Mesendoderm (in vitro differentiated cells): ENCODE results near the gene PDGFD.

Source experiments
- DNase-seq: peaks from one replicate; pipeline ENCODE4 v3.0.0; 2013
- H2AK5ac ChIP-seq: 2 replicates; pipeline ENCODE4 v1.6.1; 2013; ENCODE audit warnings: low read length, inconsistent platforms
- H2BK120ac ChIP-seq: 2 replicates; pipeline ENCODE4 v1.6.1; 2013; ENCODE audit warnings: low read depth, mild to moderate bottlenecking, low read length, moderate library complexity, mixed read lengths
- H2BK15ac ChIP-seq: replicated peaks from 2 replicates; pipeline ENCODE4 v1.6.1; 2013; ENCODE audit warnings: low read depth, mild to moderate bottlenecking, moderate library complexity
- H2BK5ac ChIP-seq: 2 replicates; pipeline ENCODE4 v1.6.1; 2013; ENCODE audit warnings: low read length, inconsistent platforms
- H3K18ac ChIP-seq: 2 replicates; pipeline ENCODE4 v1.6.1; 2013; ENCODE audit warnings: mild to moderate bottlenecking, low read length, mixed read lengths
- H3K23ac ChIP-seq: one replicate; pipeline ENCODE4 v1.6.1; 2013; ENCODE audit warnings: low read length
- H3K27ac ChIP-seq: 2 replicates; pipeline ENCODE4 v1.5.1; 2013; ENCODE audit warnings: low read depth, mild to moderate bottlenecking, inconsistent platforms, low read length, moderate library complexity
- H3K27me3 ChIP-seq: 2 replicates; pipeline ENCODE4 v1.6.1; 2013; ENCODE audit warnings: low read length, control low read depth, mild to moderate bottlenecking, inconsistent platforms; ENCODE audit not compliant: insufficient read depth, poor library complexity
- H3K36me3 ChIP-seq: 2 replicates; pipeline ENCODE4 v1.6.1; 2013; ENCODE audit warnings: low read length, inconsistent platforms; ENCODE audit not compliant: control insufficient read depth, insufficient read depth
- H3K4ac ChIP-seq: one replicate; pipeline ENCODE4 v1.6.1; 2013; ENCODE audit warnings: low read depth, mild to moderate bottlenecking, low read length, moderate library complexity
- H3K4me1 ChIP-seq: 2 replicates; pipeline ENCODE4 v1.6.1; 2013; ENCODE audit warnings: low read depth, low read length, inconsistent platforms; ENCODE audit not compliant: control insufficient read depth
- H3K4me2 ChIP-seq: 2 replicates; pipeline ENCODE4 v1.6.1; 2013; ENCODE audit warnings: low read length
- H3K4me3 ChIP-seq: 2 replicates; pipeline ENCODE4 v1.5.1; 2013; ENCODE audit warnings: mild to moderate bottlenecking, low read length
- H3K56ac ChIP-seq: one replicate; pipeline ENCODE4 v1.6.1; 2013; ENCODE audit warnings: low read length
- H3K79me1 ChIP-seq: 2 replicates; pipeline ENCODE4 v1.6.1; 2013; ENCODE audit warnings: low read length, inconsistent platforms
- H3K79me2 ChIP-seq: 2 replicates; pipeline ENCODE4 v1.6.1; 2013; ENCODE audit warnings: mild to moderate bottlenecking, low read length; ENCODE audit not compliant: control insufficient read depth, insufficient read depth
- H3K9ac ChIP-seq: 2 replicates; pipeline ENCODE4 v1.6.1; 2013; ENCODE audit warnings: low read length, inconsistent platforms
- H4K5ac ChIP-seq: one replicate; pipeline ENCODE4 v1.6.1; 2013; ENCODE audit warnings: low read length
- H4K8ac ChIP-seq: one replicate; pipeline ENCODE4 v1.6.1; 2013; ENCODE audit warnings: low read depth, mild to moderate bottlenecking, control low read depth, low read length, moderate library complexity
- WGBS: extraction: QIAGEN DNeasy Blood & Tissue Kit; methylation state at CpG from one replicate; pipeline ENCODE4 v1.1.7; 2013; ENCODE audit warnings: low lambda C conversion rate, missing lambda C conversion rate; ENCODE audit not compliant: insufficient coverage; ENCODE audit errors: extremely low coverage; 5-methylcytosine and 5-hydroxymethylcytosine counted together

Gene PDGFD

DNA sequence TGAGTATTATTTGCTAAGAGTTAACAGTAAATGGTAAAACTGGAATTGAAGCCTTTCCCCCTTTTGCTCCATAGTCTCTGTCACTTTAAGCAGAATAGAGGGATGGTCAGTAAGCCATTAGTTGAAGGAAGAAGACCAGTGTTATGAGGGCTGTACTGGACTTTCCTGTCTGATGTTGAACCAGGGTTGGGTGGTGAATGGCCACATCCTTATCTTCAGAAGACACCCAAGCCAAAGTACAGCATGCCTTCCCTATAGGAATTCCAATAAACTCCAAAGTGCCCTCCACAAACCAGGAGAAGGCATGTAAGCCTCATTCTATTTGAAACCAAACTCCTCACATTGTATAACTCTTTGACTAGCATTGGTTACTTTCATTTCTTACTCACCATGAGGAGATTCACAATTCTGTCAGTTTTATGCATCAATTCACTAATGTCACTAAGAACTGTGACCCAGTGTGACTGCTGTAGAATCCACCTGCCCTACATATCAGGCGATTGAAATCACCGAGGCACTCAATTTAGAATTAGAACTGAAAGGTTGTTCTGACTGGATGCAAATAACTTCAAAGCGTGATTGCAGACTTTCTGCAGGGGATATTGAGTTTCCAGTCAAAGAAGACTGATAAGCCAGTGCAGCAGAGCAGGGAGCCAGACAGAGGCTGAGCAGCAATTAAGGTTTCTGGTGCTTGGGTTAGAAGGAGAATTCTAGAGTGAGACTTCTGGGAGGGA lies 234.6 kb downstream of the PDGFD start:
- Histone ChIP-seq H3K4me1 (no peaks in the 10 kb centered on the region), H3K18ac (no peak overlapping the region), H3K27ac (no peak overlapping the region), H3K79me2 (no peaks in the 10 kb centered on the region), H4K5ac (no peak overlapping the region), H2BK120ac (no peak overlapping the region), H2BK15ac (no peak overlapping the region), H2AK5ac (no peak overlapping the region), H3K9ac (no peak overlapping the region), H3K4me2 (no peak overlapping the region), H3K23ac (no peak overlapping the region), H3K27me3 (no peaks in the 10 kb centered on the region), H2BK5ac (no peak overlapping the region), H3K4me3 (no peak overlapping the region), H3K56ac (no peak overlapping the region), H3K79me1 (no peaks in the 10 kb centered on the region), H3K36me3 (no peaks in the 10 kb centered on the region), H3K4ac (no peak overlapping the region), H4K8ac (no peak overlapping the region)
- WGBS: no CpG with 5 or more reads among the region's 3 CpGs
- DNase-seq: no peak

DNA sequence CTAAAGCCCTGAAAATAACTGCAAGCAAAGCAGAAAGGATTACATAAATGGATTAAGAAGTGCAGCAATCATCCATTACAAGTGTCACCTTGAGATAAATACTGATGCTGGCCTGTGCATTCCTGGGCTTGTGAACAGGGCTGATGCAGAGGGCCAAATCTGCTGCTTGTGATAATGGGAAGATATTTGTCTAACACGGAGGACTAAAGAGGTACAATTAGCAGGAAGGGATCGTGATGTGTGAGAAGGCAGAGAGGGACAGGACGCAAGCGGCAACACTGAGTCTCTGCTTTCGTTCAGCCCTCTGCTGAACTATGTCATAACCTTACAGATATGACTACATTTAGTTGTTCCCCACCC lies 235.2 kb downstream of the PDGFD start:
- Histone ChIP-seq H3K4me3 (no peak overlapping the region), H3K9ac (no peak overlapping the region), H2AK5ac (no peak overlapping the region), H2BK120ac (no peak overlapping the region), H4K5ac (no peak overlapping the region), H3K4me2 (no peak overlapping the region), H3K56ac (no peak overlapping the region), H3K4me1 (no peaks in the 10 kb centered on the region), H2BK5ac (no peak overlapping the region), H3K18ac (no peak overlapping the region), H3K4ac (no peak overlapping the region), H3K36me3 (no peaks in the 10 kb centered on the region), H3K79me2 (no peaks in the 10 kb centered on the region), H3K79me1 (no peaks in the 10 kb centered on the region), H3K27ac (no peak overlapping the region), H2BK15ac (no peak overlapping the region), H3K27me3 (no peaks in the 10 kb centered on the region), H3K23ac (no peak overlapping the region), H4K8ac (no peak overlapping the region)
- peak; percentile 19 for DNase-seq
- no CpG with 5 or more reads among the region's 5 CpGs for WGBS

DNA sequence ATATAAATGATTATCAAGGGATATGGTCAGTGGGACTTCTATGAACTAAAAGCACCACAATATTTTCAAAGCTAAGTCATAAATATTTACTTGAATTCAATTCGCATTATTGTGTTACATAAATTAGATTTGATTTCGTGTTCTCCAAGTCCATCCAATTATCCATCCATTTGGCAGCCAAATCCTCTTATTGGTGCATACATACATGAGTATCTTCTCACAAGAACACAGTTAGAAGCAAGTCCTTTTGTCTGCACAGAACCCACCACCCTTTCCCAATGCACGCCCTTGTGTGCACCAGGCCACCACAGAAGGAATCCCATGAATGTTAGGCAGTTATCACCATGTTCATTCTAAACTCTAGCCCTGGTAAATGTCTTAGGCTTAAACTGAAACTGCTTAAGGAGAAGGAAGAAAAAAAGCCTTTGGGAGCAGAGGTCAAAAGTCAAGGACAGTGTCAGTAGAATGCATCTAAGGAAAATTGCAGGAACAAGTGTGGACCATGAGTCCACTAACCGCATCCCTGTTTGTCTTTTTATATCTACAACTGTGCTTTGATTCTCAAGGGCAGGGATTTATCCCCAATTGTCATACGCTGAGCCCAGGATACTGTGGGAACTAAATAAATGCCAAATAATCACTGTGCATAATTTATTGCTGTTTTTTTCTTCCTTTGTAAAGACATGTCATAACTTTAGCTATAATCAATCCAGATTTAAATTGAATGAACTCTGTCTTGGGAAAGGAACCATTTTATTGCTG lies 235.7 kb downstream of the PDGFD start:
- peak; percentile 51 for DNase-seq
- Histone ChIP-seq H3K36me3 (no peaks in the 10 kb centered on the region), H2AK5ac (no peak overlapping the region), H3K79me1 (no peaks in the 10 kb centered on the region), H2BK120ac (no peak overlapping the region), H3K27ac (no peak overlapping the region), H3K56ac (no peak overlapping the region), H3K4me2 (no peak overlapping the region), H3K4ac (no peak overlapping the region), H3K23ac (no peak overlapping the region), H2BK15ac (no peak overlapping the region), H3K27me3 (no peaks in the 10 kb centered on the region), H4K8ac (no peak overlapping the region), H4K5ac (no peak overlapping the region), H3K18ac (no peak overlapping the region), H3K4me1 (no peaks in the 10 kb centered on the region), H2BK5ac (no peak overlapping the region), H3K4me3 (no peak overlapping the region), H3K79me2 (no peaks in the 10 kb centered on the region), H3K9ac (no peak overlapping the region)
- no CpG with 5 or more reads among the region's 5 CpGs for WGBS

DNA sequence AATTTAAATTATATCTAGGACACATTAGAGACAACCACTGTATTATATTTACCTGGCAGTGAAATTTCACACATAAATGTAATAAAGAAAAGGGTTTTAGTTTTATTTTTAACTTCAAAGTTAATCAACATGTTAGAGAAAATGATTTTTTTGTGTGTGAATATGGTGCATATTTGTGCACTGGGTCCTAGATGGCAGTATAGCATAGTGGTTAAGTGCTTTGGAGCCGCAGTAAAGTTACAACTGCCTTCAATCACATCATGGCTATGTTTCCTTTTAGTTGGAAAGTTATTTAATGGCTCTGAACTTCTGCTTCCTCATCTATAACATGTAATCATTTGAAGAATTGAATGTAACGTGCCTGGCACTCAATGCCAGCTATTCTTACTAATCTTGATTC lies 236.4 kb downstream of the PDGFD start:
- Histone ChIP-seq H3K18ac (no peak overlapping the region), H3K79me1 (no peaks in the 10 kb centered on the region), H3K4me3 (no peak overlapping the region), H3K27me3 (no peaks in the 10 kb centered on the region), H3K27ac (no peak overlapping the region), H4K8ac (no peak overlapping the region), H2BK120ac (no peak overlapping the region), H2BK15ac (no peak overlapping the region), H3K9ac (no peak overlapping the region), H3K56ac (no peak overlapping the region), H2AK5ac (no peak overlapping the region), H3K23ac (no peak overlapping the region), H3K4me2 (no peak overlapping the region), H3K4me1 (no peaks in the 10 kb centered on the region), H3K79me2 (no peaks in the 10 kb centered on the region), H4K5ac (no peak overlapping the region), H2BK5ac (no peak overlapping the region), H3K36me3 (no peaks in the 10 kb centered on the region), H3K4ac (no peak overlapping the region)
- peak; percentile 34 for DNase-seq
- WGBS: no CpG with 5 or more reads among the region's 2 CpGs

DNA sequence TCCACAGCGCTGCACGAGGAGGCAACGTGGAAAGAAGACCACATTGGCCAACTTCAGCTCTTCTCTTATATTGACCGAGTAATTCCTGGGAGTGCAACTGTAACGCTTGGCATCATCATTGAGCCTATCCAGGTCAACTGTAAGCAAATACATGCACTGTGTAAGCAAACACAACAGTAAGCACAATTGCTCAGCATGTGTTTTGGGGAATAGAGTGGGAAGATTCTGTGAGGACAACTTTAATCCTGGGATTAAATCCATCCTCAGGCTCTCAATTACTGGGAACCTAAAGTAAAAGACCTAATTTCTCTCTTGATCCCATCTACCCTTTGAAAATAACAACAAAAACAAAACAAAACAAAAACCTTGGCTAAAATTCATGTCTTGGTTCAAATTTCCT lies 237.0 kb downstream of the PDGFD start:
- Histone ChIP-seq H3K79me2 (no peaks in the 10 kb centered on the region), H3K18ac (no peak overlapping the region), H4K5ac (no peak overlapping the region), H2BK5ac (no peak overlapping the region), H3K56ac (no peak overlapping the region), H4K8ac (no peak overlapping the region), H3K27ac (no peak overlapping the region), H3K27me3 (no peaks in the 10 kb centered on the region), H3K9ac (no peak overlapping the region), H3K79me1 (no peaks in the 10 kb centered on the region), H3K4me2 (no peak overlapping the region), H2BK15ac (no peak overlapping the region), H2BK120ac (no peak overlapping the region), H3K4me3 (no peak overlapping the region), H3K4ac (no peak overlapping the region), H3K23ac (no peak overlapping the region), H3K36me3 (no peaks in the 10 kb centered on the region), H3K4me1 (no peaks in the 10 kb centered on the region), H2AK5ac (no peak overlapping the region)
- no CpG with 5 or more reads among the region's 5 CpGs for WGBS
- DNase-seq: no peak
